Astrocyte (in vitro differentiated cells and primary cell): Measurements from ENCODE around the gene B3GNT4.

Source experiments
- EZH2 ChIP-seq: IDR thresholded peaks from 2 replicates; pipeline ENCODE4 v1.6.1; 2012; ENCODE audit warnings: mild to moderate bottlenecking, low read length, inconsistent platforms; ENCODE audit not compliant: insufficient read depth
- TF ChIP-seq, protein P1 (sequence below): IDR thresholded peaks from 2 replicates; pipeline ENCODE4 v1.5.1; 2011; ENCODE audit warnings: low read depth, mild to moderate bottlenecking, inconsistent platforms, low read length, moderate library complexity; ENCODE audit not compliant: insufficient read depth

- TF ChIP-seq EZH2 = no peak
- TF ChIP-seq, protein P1, sequence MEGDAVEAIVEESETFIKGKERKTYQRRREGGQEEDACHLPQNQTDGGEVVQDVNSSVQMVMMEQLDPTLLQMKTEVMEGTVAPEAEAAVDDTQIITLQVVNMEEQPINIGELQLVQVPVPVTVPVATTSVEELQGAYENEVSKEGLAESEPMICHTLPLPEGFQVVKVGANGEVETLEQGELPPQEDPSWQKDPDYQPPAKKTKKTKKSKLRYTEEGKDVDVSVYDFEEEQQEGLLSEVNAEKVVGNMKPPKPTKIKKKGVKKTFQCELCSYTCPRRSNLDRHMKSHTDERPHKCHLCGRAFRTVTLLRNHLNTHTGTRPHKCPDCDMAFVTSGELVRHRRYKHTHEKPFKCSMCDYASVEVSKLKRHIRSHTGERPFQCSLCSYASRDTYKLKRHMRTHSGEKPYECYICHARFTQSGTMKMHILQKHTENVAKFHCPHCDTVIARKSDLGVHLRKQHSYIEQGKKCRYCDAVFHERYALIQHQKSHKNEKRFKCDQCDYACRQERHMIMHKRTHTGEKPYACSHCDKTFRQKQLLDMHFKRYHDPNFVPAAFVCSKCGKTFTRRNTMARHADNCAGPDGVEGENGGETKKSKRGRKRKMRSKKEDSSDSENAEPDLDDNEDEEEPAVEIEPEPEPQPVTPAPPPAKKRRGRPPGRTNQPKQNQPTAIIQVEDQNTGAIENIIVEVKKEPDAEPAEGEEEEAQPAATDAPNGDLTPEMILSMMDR = no peak
These were observed 5.9 kb upstream of the B3GNT4 start for GRCh38 chr12:122197612-122197966.
